SJSA1 (cell line): Measurements from ENCODE around the gene PRR5. TPM values are rescaled to one million over a fixed set of nuclear protein-coding genes. Genes with fewer than 3 reads are reported as not detected.
"Not testable (repeated sequence)": the region's sequence is repeated elsewhere in the genome, so short reads cannot be mapped to it uniquely, and the experiment has no call there.

ENCODE experiments used
- DNase-seq, 2 experiments: peaks; one replicate each; pipeline ENCODE4 v3.0.0-alpha.2; 2015 to 2020; ENCODE audit warnings: low spot score in 2 of 2, low read depth in 1 of 2
- H3K27ac ChIP-seq: fragments of 250-450 bp; sonication (Bioruptor Pico); 2 replicates; pipeline ENCODE4 v1.5.1; 2020; ENCODE audit warnings: mild to moderate bottlenecking, moderate library complexity
- H3K27me3 ChIP-seq: fragments of 250-450 bp; sonication (Bioruptor Pico); replicated peaks from 2 replicates; pipeline ENCODE4 v1.5.1; 2020; ENCODE audit warnings: mild to moderate bottlenecking, moderate library complexity
- H3K36me3 ChIP-seq: fragments of 250-450 bp; sonication (Bioruptor Pico); 2 replicates; pipeline ENCODE4 v1.5.1; 2020; ENCODE audit warnings: mild to moderate bottlenecking
- H3K4me1 ChIP-seq: fragments of 250-450 bp; sonication (Bioruptor Pico); replicated peaks from 2 replicates; pipeline ENCODE4 v1.6.1; 2021; ENCODE audit warnings: mild to moderate bottlenecking
- H3K4me3 ChIP-seq: fragments of 250-450 bp; sonication (Bioruptor Pico); 2 replicates; pipeline ENCODE4 v1.5.1; 2020; ENCODE audit warnings: mild to moderate bottlenecking
- H3K9me3 ChIP-seq: fragments of 250-450 bp; sonication (Bioruptor Pico); replicated peaks from 2 replicates; pipeline ENCODE4 v1.5.1; 2020; ENCODE audit warnings: mild to moderate bottlenecking
- total RNA-seq: library from RNA; depleted of rRNA; stranded (reverse); fragments of >200 nt; shearing (Covaris generic); gene quantifications from 2 replicates; pipeline ENCODE4 v1.2.3, GENCODE V29; 2014

PRR5 gene
- total RNA-seq, 1 experiment from 2014 or later, result 6.1 TPM

DNA sequence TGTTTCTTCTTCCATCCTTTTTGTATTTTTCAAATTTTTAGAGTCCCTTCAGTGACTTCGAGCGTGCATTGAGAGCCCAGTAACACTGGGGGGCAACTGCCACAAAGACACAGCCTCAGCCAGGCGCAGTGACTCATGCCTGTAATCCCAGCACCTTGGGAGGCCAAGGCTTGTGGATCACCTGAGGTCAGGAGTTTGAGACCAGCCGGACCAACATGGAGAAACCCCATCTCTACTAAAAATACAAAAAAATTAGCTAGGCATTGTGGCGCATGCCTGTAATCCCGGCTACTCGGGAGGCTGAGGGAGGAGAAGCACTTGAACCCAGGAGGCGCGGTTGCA is 22.7 kb upstream of the PRR5 start:
- H3K4me1 ChIP-seq, result not testable (repeated sequence)

DNA sequence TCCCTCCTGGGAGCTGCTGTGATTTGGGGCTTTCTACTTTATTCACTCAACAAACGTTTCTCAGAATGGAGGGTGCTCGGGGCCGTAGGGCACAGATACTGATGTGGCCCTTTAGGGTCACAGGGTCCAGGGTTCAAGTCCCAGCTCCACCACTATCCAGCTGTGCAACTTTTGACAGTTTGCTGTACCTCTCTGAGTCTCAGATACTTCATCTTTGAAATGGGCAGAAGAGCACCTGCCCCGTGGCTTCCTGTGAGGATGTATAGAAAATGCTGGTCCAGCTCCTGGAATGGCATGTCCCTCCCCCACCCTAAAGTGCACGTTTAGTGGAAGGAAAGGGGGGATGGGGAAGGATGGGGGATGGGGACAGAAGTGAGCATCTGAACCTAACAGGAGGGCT is 21.9 kb upstream of the PRR5 start:
- no peak overlapping the region for H3K4me3 ChIP-seq
- H3K27me3 ChIP-seq, result no peaks in the 10 kb centered on the region
- no peaks in the 10 kb centered on the region for H3K9me3 ChIP-seq
- no peak overlapping the region for H3K27ac ChIP-seq
- peaks cover 6% of the 10 kb centered on the region for H3K4me1 ChIP-seq
- H3K36me3 ChIP-seq, result no peaks in the 10 kb centered on the region
- DNase-seq, result no peak

More for the DNA sequence above, 22.7 kb upstream of the PRR5 start:
- H3K27ac ChIP-seq, H3K27me3 ChIP-seq, H3K9me3 ChIP-seq, DNase-seq, H3K4me3 ChIP-seq, H3K36me3 ChIP-seq: not testable (repeated sequence)

DNA sequence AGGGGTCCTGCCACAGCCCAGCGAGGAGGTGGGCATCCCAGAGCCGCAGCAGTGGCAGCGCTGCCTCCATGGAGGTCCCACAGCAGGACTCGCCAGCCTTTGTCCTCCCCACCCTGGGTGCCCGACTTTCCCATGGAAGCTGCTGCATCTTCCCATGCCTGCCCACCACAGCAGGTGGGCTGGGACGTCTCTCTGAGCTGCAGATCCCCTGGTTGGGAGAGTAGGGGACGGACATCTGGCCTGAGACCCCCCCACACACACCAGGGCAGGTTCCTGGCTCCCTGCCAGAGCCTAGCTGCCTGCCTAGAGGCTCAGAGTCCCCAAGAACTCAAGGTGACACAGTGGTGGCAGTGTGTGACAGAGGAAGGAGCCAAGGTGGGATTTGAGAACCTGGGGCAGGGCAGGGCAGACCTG is 21.5 kb upstream of the PRR5 start:
- H3K27ac ChIP-seq, result no peak overlapping the region
- DNase-seq, result no peak
- H3K4me3 ChIP-seq, result no peak overlapping the region
- no peaks in the 10 kb centered on the region for H3K36me3 ChIP-seq
- no peaks in the 10 kb centered on the region for H3K9me3 ChIP-seq
- peaks cover 11% of the 10 kb centered on the region for H3K4me1 ChIP-seq
- H3K27me3 ChIP-seq, result no peaks in the 10 kb centered on the region

DNA sequence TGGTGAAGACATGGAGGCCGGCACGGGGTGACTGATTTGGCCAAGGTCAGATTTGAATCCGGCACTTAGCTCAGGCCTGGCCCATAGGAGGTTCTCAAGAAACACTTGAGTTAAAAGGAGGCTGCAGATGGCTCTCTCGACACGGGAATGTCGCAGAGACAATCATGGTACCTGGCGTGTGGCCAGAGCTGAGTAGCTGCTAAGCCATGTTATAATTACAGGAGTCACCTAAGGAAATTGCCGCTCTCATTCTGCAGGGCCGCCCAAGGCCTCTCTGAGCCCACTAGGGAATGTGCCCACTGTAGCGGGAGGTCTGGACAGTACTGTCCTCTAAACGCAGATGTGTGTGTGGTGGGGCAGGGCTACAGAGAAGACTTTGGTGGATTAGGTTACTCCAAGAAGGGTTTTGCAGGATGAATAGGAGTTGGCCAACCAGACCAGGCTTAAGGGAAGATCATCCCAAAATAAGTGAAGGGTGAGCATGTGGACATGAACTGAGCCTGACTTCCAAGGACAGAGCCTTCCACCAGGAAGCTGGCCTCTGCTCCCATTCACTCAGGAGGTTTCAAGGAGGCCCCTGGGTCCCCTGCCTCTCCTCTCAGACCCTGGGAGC is 19.3 kb upstream of the PRR5 start:
- H3K27ac ChIP-seq, result no peak overlapping the region
- no peaks in the 10 kb centered on the region for H3K27me3 ChIP-seq
- peaks cover 19% of the 10 kb centered on the region for H3K4me1 ChIP-seq
- H3K4me3 ChIP-seq, result no peak overlapping the region
- DNase-seq, result no peak
- no peaks in the 10 kb centered on the region for H3K9me3 ChIP-seq
- no peaks in the 10 kb centered on the region for H3K36me3 ChIP-seq

DNA sequence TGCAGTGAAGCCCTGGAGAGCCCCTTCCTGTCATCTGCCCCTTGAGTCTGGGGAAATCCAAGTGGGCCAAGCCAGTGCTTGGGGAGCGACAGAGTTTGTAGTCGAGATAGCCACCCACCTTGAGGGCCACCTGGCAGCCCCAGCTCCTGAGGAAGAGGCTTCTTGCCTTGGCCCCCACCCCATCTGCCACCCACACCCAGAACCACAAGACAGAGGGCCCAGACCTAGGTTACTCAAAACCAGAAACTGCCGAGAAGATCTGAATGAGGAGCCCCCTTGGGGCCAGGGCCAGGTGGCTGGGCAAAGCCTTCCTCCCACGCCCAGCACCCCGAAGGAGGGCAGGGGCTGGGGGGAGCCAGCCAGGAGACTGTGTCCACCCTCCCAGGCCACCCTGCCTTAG is 18.8 kb upstream of the PRR5 start:
- Histone ChIP-seq H3K27me3 (no peaks in the 10 kb centered on the region), H3K4me1 (peaks cover 19% of the 10 kb centered on the region), H3K4me3 (no peak overlapping the region), H3K27ac (no peak overlapping the region), H3K9me3 (no peaks in the 10 kb centered on the region), H3K36me3 (no peaks in the 10 kb centered on the region)
- DNase-seq, result no peak

DNA sequence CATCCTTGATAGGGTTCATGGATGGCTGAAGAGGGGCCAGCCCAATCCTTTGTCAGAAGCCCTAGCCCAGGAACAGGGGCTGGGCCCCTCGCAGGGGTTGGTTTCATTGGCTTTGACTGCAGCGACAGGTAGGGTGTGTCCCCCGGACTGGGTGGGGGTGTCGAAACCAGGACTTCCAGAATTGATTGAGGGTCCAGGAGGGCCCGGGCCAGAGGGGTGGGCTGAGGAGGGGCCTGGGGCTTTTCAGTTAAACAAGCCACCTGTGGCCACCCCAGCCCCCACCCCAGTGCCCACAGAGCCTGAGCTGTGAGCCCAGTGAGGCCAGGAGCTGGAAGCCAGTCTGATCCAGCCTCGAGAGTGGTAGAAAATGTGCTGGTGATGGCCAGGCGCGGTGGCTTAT is 18.1 kb upstream of the PRR5 start:
- no peak overlapping the region for H3K27ac ChIP-seq
- DNase-seq, result no peak

DNA sequence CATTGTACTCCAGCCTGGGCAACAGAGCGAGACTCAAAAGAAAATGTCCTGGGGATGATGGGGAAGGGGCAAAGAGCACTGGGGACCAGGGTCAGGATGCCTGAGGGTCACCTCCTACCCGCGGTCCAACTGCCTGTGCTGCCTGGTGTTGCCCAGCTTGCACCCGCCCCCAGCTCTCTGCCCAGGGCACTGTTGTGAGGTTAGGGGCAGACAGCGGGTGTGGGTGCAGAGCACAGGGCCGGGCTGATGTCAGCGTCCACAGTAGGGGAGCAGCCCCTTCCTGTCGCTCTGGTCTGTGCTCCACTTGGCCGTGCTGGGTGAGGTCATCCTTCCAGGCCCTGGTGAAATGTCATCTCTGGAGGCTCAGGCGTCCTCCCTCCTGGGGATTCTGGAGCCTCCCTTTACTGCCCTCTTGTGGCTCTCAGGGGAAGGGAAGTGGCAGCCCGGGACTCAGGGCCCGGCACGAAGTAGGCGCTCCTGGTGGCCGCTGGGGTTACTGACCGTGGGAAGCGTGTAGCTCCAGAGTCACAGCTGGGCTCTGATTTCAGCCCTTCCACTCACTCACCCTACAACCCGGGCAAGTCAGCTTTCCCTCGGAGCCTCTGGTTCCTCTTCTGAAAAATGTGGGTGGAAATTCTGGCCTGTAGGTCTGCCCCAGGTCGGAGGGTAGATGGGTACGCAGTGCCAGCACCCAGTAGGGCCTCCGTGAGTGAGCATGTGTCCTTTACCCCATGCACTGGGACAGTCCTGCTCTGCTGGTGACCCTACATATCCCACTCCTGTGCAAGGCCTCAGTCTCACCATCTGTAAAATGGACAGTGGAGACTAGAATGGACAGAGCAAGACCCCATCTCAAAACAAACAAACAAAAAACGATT is 17.3 kb upstream of the PRR5 start:
- Histone ChIP-seq H3K4me3 (no peak overlapping the region), H3K27me3 (no peaks in the 10 kb centered on the region), H3K9me3 (no peaks in the 10 kb centered on the region), H3K4me1 (peaks cover 26% of the 10 kb centered on the region), H3K36me3 (no peaks in the 10 kb centered on the region), H3K27ac (peak overlapping the region; percentile 10; the same call in 1 of the 2 replicates)
- peak; percentile 94 to 96 for DNase-seq

More for the DNA sequence above, 18.1 kb upstream of the PRR5 start:
- Histone ChIP-seq H3K4me3 (no peak overlapping the region), H3K4me1 (peaks cover 19% of the 10 kb centered on the region), H3K36me3 (no peaks in the 10 kb centered on the region), H3K9me3 (no peaks in the 10 kb centered on the region), H3K27me3 (no peaks in the 10 kb centered on the region)

DNA sequence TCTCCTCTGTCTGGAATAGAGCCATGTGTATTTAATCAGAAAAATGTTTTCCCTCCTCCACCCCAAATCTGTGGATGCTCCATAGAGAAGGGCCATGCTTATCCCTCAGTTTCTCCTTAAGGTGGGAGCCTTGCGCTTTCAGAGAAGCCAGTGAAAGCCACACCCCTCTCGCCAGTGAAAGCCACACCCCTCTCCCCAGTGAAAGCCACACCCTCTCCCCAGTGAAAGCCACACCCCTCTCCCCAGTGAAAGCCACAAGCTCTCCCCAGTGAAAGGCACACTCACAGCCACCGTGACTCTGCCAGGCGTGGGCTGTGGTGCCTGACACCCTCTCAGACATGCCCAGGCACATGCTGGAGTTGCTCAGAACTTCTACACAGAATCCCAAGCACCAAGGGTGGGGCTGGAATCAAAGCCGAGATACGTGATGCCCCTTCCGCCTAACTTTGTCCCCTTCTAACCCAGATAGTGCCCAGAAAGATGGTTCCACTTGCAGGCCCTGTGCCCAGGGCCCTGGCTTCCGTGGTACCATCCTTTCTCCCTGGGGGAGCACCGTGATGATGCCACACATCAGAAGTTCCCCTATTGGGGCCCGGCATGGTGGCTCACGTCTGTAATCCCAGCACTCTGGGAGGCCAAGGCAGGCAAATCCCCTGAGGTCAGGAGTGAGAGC is 16.5 kb upstream of the PRR5 start:
- Histone ChIP-seq H3K27ac (no peak overlapping the region), H3K9me3 (no peaks in the 10 kb centered on the region), H3K27me3 (no peaks in the 10 kb centered on the region), H3K4me1 (peaks cover 26% of the 10 kb centered on the region), H3K36me3 (no peaks in the 10 kb centered on the region), H3K4me3 (no peak overlapping the region)
- DNase-seq, result peak; percentile 58 to 68

DNA sequence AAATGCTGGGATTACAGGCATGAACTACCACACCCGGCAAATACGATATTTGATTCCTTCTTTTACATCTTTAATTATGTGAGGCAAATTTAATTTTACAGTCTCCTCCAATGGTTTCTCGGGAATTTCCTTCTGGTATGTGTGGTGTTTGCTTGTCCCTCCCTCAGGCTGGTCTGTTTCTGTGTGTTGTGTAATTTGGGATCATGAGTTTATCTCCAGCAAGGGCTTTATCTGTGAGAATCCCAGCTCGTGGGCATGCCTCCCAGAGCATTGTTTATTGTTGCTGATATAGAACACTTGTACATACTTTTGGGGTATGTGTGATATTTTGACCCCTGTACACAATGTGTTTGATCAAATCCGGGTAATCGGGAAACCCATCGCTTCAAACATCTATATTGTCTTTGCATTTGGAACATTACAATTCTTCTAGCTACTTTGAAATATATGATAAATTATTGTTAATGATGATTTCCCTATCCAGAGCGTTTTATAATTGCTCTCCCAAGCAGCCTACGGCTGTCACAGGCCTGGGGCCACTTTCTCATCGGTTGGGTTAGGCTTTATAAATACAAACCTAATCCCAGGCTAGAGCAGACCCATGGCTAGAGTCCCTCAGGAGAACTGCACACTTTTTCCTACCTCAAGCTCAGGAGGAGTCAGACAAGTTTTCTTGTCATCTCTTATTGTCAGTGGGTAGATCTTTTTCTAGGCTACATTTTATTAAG is 15.0 kb upstream of the PRR5 start:
- no peaks in the 10 kb centered on the region for H3K36me3 ChIP-seq
- H3K4me1 ChIP-seq, result peaks cover 26% of the 10 kb centered on the region
- no peak overlapping the region for H3K27ac ChIP-seq
- no peak overlapping the region for H3K4me3 ChIP-seq
- H3K27me3 ChIP-seq, result no peaks in the 10 kb centered on the region
- DNase-seq, result peak in 1 of 2 experiments; percentile 20
- H3K9me3 ChIP-seq, result no peaks in the 10 kb centered on the region

DNA sequence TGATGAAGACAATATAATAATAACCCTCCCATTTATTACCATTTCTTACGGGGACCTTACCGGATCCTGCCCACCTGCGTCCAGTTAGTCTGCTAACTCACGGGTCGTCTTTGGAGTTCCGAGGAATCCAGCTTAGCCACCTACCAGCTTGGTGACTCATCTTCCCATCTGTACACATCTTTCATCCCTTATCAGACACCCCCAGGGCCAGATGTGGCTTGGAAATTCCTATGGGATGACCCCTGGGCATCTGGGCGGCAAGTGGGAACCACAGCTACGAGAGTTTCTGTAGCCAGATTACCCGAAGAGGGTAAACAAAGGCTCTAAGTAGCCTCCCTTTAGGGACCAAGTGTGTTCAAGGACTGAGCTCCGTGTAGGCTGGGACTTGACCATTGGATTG is 12.8 kb upstream of the PRR5 start:
- H3K27me3 ChIP-seq, result no peaks in the 10 kb centered on the region
- no peak overlapping the region for H3K27ac ChIP-seq
- no peaks in the 10 kb centered on the region for H3K9me3 ChIP-seq
- no peak overlapping the region for H3K4me3 ChIP-seq
- H3K4me1 ChIP-seq, result peaks cover 26% of the 10 kb centered on the region
- H3K36me3 ChIP-seq, result no peaks in the 10 kb centered on the region
- no peak for DNase-seq

DNA sequence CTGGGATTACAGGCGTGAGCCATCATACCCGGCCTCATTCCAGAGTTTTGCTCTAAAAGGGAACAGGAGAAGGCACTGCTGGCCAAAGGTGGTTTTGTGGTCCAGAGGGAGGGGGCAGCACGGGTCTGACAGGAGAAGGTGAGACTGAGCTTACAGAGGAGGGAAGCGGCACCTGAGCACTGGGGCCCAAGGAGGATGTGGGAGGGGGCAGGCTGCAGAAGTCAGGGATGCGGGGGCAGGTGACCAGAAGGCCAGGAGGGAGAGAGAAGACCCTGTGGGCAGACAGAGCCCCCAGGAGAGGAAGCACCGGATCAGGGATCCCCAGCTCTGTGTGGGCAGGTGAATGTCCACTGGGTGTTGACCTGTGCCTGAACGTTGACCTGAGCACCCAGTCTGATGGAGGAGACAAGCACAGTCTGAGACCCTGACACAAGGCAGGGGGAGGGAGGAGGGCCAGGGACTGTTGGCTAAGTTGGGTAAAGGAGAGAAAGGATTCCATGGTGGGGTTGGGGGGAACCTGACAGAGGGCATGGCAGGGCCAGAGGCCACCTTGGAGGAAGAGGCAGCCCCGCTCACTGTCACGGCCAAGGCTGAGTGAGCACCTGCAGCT is 12.0 kb upstream of the PRR5 start:
- H3K4me1 ChIP-seq, result peaks cover 20% of the 10 kb centered on the region
- H3K9me3 ChIP-seq, result no peaks in the 10 kb centered on the region
- no peaks in the 10 kb centered on the region for H3K27me3 ChIP-seq
- no peaks in the 10 kb centered on the region for H3K36me3 ChIP-seq
- H3K4me3 ChIP-seq, result no peak overlapping the region
- DNase-seq, result no peak
- H3K27ac ChIP-seq, result no peak overlapping the region

DNA sequence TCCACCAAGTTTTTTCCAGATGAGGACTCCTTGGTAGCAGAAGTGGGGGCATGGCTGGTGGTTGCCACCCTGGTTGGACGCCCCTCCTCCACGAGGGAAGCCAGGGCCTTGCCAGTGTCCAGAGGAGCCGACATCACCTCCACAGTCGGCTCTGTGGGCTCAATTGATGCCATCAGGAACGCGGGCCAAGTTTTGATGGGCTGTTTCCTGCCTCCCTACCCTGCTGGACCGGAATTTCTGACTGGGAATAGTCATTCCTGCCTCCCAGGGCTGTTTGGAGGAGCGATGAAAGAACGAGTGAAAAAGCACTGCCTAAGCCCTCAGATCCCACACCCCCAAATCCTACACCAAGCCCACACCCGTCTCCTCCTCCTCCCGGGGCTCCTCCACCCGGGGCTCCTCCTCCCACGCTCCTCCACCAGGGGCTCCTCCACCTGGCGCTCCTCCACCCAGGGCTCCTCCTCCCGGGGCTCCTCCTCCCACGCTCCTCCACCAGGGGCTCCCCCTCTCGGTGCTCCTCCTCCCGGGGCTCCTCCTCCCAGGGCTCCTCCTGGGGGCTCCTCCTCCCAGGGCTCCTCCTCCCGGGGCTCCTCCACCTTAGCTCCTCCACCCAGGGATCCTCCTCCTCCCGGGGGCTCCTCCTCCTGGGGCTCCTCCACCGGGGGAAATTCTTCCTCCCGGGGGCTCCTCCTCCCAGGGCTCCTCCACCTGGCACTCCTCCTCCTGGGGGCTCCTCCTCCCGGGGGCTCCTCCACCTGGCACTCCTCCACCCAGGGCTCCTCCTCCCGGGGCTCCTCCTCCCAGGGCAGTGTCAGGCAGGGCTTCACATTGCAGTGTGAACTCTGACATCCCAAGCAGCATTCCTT is 10.0 kb upstream of the PRR5 start:
- no peaks in the 10 kb centered on the region for H3K36me3 ChIP-seq
- peaks cover 7% of the 10 kb centered on the region; the same call in 1 of the 2 replicates for H3K4me1 ChIP-seq
- no peak overlapping the region for H3K27ac ChIP-seq
- H3K27me3 ChIP-seq, result no peaks in the 10 kb centered on the region; the same call in 1 of the 2 replicates
- H3K4me3 ChIP-seq, result no peak overlapping the region
- DNase-seq, result no peak
- no peaks in the 10 kb centered on the region for H3K9me3 ChIP-seq

DNA sequence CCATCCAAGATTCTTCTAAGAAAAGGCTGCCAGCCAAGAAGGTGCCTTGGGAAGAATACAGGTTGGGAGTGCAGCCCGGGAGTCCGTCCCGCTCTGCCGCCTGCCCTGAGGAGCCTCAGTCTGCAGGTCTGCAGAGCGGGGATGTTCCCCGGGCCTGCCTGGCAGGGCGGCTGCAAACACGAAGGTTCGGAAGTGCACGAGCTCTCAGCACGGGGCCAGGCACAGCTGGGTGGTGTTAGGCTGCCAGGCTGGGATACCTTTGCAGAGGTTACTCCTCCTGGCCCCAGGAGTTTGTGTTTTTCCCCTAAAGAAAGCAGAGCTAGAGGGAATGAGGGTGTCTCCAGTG is 9.4 kb upstream of the PRR5 start:
- Histone ChIP-seq H3K9me3 (no peaks in the 10 kb centered on the region), H3K27me3 (no peaks in the 10 kb centered on the region; the same call in 1 of the 2 replicates), H3K27ac (no peak overlapping the region), H3K36me3 (no peaks in the 10 kb centered on the region), H3K4me1 (peaks cover 12% of the 10 kb centered on the region), H3K4me3 (no peak overlapping the region)
- no peak for DNase-seq
